Mammary epithelial cell (primary cell): Measurements from ENCODE around the gene KCNA10.

Experiments used
- EZH2 ChIP-seq: IDR thresholded peaks from 2 replicates; pipeline ENCODE4 v1.6.1; 2012; ENCODE audit warnings: low read length, inconsistent platforms, borderline replicate concordance
- TF ChIP-seq, protein P1 (sequence below), 2 donors: IDR thresholded peaks in 1 of 2; conservative IDR thresholded peaks in 1 of 2; 2 replicates each; pipeline ENCODE4 v1.5.1; 2011 to 2012; ENCODE audit warnings: inconsistent platforms in 2 of 2, low read length in 2 of 2, mild to moderate bottlenecking in 2 of 2, control low read depth in 1 of 2, low read depth in 1 of 2; ENCODE audit not compliant: insufficient read depth in 1 of 2; ENCODE audit errors: extremely low read depth in 1 of 2

DNA sequence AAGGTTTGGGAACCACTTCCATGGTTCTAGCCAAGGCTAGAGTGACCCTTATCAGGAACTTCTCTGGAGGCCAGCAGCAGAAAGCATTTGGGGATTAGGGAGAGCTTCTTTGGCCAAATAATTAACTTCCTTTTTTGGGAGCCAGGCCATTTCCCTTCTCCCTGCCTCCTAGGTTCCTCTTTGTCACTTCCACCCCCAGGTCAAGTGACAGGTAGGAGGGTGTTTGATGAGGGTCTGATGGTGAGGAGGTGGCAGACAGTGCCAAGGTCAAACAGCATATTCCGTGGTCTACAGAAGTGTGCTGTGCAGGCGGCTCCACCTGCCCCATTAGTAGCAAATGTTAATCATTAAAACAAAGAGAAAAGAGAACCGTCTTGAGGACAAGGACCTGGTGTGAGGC lies 1.9 kb upstream of the KCNA10 start:
- TF ChIP-seq, protein P1, sequence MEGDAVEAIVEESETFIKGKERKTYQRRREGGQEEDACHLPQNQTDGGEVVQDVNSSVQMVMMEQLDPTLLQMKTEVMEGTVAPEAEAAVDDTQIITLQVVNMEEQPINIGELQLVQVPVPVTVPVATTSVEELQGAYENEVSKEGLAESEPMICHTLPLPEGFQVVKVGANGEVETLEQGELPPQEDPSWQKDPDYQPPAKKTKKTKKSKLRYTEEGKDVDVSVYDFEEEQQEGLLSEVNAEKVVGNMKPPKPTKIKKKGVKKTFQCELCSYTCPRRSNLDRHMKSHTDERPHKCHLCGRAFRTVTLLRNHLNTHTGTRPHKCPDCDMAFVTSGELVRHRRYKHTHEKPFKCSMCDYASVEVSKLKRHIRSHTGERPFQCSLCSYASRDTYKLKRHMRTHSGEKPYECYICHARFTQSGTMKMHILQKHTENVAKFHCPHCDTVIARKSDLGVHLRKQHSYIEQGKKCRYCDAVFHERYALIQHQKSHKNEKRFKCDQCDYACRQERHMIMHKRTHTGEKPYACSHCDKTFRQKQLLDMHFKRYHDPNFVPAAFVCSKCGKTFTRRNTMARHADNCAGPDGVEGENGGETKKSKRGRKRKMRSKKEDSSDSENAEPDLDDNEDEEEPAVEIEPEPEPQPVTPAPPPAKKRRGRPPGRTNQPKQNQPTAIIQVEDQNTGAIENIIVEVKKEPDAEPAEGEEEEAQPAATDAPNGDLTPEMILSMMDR (conservative IDR thresholded peaks at IDR 0.05 in 1 of 2, IDR thresholded peaks at IDR 0.05 in 1 of 2; ENCODE audit: extremely low read depth in 1 of 2, insufficient read depth in 1 of 2, low read depth in 1 of 2, low read length in 2 of 2): no peak
- no peak for TF ChIP-seq EZH2
